22Rv1 (cell line): ENCODE data around the gene MAP4.

Source experiments
- ZFX ChIP-seq: fragments of 450-650 bp; IDR thresholded peaks from 2 replicates; pipeline ENCODE4 v1.6.1; 2017; ENCODE audit warnings: antibody characterized with exemption, borderline replicate concordance
- TF ChIP-seq, protein P1 (sequence below): fragments of 450-650 bp; IDR thresholded peaks from 2 replicates; pipeline ENCODE4 v1.5.1; 2017; ENCODE audit warnings: mild to moderate bottlenecking

DNA sequence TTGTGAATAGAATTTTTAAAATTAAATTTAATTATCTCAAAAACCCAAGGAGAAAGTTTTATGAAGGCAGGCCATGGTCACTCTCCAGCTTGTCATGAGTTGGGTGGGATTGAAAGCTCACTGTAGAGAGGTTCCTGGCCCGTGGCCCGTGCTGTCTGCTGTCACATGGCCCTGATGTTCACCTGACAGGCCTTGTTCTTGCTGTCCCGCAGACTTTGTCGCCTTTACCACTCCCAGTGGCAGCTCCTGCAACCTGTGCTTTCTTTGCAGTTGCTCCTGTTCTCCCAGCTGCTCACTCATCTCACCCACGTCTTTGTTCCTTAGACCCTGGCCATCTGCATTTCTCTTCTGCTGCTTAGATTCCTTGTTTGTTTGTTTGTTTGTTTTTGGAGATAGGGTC lies 177.7 kb downstream of the MAP4 start:
- TF ChIP-seq, protein P1, sequence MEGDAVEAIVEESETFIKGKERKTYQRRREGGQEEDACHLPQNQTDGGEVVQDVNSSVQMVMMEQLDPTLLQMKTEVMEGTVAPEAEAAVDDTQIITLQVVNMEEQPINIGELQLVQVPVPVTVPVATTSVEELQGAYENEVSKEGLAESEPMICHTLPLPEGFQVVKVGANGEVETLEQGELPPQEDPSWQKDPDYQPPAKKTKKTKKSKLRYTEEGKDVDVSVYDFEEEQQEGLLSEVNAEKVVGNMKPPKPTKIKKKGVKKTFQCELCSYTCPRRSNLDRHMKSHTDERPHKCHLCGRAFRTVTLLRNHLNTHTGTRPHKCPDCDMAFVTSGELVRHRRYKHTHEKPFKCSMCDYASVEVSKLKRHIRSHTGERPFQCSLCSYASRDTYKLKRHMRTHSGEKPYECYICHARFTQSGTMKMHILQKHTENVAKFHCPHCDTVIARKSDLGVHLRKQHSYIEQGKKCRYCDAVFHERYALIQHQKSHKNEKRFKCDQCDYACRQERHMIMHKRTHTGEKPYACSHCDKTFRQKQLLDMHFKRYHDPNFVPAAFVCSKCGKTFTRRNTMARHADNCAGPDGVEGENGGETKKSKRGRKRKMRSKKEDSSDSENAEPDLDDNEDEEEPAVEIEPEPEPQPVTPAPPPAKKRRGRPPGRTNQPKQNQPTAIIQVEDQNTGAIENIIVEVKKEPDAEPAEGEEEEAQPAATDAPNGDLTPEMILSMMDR, result no peak
- no peak for TF ChIP-seq ZFX
